ENCODE measurements around the gene PIWIL4. TPM values are rescaled to one million over a fixed set of nuclear protein-coding genes. Genes with fewer than 3 reads are reported as not detected.
A peak's percentile ranks its signal among the peaks of the same experiment; 100 is the strongest.

Gene PIWIL4
- total and polyA plus RNA-seq, 2 of the 8 experiments (the other 6 are each of a cell fraction or from before 2014, with no cell fraction given), result 0.51 to 0.52 TPM

DNA sequence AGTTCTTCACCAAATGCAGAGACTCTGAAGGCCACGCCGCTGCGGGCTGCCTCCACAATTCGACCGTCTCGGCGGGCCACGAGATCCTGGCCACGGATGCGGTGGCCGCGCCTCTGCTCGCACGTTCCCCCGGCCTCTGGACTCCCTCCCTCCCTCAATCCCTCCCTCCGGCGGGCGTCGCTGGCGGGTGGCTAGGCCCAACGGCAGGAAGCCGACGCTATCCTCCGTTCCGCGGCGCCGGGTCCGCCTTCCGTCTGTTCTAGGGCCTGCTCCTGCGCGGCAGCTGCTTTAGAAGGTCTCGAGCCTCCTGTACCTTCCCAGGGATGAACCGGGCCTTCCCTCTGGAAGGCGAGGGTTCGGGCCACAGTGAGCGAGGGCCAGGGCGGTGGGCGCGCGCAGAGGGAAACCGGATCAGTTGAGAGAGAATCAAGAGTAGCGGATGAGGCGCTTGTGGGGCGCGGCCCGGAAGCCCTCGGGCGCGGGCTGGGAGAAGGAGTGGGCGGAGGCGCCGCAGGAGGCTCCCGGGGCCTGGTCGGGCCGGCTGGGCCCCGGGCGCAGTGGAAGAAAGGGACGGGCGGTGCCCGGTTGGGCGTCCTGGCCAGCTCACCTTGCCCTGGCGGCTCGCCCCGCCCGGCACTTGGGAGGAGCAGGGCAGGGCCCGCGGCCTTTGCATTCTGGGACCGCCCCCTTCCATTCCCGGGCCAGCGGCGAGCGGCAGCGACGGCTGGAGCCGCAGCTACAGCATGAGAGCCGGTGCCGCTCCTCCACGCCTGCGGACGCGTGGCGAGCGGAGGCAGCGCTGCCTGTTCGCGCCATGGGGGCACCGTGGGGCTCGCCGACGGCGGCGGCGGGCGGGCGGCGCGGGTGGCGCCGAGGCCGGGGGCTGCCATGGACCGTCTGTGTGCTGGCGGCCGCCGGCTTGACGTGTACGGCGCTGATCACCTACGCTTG, 23.2 kb upstream of the PIWIL4 start, which contains the start of gene FUT4 (continued):
- TF ChIP-seq HDAC6 (IDR thresholded peaks at IDR 0.05; ENCODE audit: low read depth, low read length) (no peak), GTF2F1 (IDR thresholded peaks at IDR 0.05; ENCODE audit: borderline replicate concordance, low read depth, low read length) (no peak), PHF8 (conservative IDR thresholded peaks at IDR 0.05; ENCODE audit: low read depth, low read length) (peak; percentile 74), POLR2AphosphoS5 (IDR thresholded peaks at IDR 0.05; ENCODE audit: low read depth, low read length) (no peak; the same call in 1 of the 2 replicates), ZNF274 (IDR thresholded peaks at IDR 0.05; ENCODE audit: borderline replicate concordance, extremely low read depth, low read length) (no peak), SP1 (IDR thresholded peaks at IDR 0.05; ENCODE audit: low read depth, low read length) (no peak), BRCA1 (IDR thresholded peaks at IDR 0.05; ENCODE audit: low read depth, low read length) (no peak), SAP30 (IDR thresholded peaks at IDR 0.05; ENCODE audit: insufficient read depth, insufficient replicate concordance, low read length) (no peak), RAD21 (IDR thresholded peaks at IDR 0.05 in 1 of 2, conservative IDR thresholded peaks at IDR 0.05 in 1 of 2; ENCODE audit: low read depth in 2 of 2, low read length in 2 of 2) (no peak), SP2 (IDR thresholded peaks at IDR 0.05; ENCODE audit: low read length) (no peak), EZH2 (IDR thresholded peaks at IDR 0.05; ENCODE audit: low read depth, low read length, severe bottlenecking) (no peak), YY1 (IDR thresholded peaks at IDR 0.05; ENCODE audit: low read depth, low read length) (no peak), BACH1 (IDR thresholded peaks at IDR 0.05; ENCODE audit: low read length) (no peak), NRF1 (IDR thresholded peaks at IDR 0.05; ENCODE audit: low read depth, low read length) (no peak), SIN3A (conservative IDR thresholded peaks at IDR 0.05 in 1 of 2, IDR thresholded peaks at IDR 0.05 in 1 of 2; ENCODE audit: low read depth in 1 of 2, low read length in 2 of 2) (peak in 1 of 2 experiments; percentile 47; a peak in 1 of 4 replicates)
- TF ChIP-seq, protein P1, sequence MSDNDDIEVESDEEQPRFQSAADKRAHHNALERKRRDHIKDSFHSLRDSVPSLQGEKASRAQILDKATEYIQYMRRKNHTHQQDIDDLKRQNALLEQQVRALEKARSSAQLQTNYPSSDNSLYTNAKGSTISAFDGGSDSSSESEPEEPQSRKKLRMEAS (IDR thresholded peaks at IDR 0.05), result peak; percentile 88
- TF ChIP-seq, protein P2, sequence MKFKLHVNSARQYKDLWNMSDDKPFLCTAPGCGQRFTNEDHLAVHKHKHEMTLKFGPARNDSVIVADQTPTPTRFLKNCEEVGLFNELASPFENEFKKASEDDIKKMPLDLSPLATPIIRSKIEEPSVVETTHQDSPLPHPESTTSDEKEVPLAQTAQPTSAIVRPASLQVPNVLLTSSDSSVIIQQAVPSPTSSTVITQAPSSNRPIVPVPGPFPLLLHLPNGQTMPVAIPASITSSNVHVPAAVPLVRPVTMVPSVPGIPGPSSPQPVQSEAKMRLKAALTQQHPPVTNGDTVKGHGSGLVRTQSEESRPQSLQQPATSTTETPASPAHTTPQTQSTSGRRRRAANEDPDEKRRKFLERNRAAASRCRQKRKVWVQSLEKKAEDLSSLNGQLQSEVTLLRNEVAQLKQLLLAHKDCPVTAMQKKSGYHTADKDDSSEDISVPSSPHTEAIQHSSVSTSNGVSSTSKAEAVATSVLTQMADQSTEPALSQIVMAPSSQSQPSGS (IDR thresholded peaks at IDR 0.05; ENCODE audit: low read length), result no peak
- TF ChIP-seq, protein P3, sequence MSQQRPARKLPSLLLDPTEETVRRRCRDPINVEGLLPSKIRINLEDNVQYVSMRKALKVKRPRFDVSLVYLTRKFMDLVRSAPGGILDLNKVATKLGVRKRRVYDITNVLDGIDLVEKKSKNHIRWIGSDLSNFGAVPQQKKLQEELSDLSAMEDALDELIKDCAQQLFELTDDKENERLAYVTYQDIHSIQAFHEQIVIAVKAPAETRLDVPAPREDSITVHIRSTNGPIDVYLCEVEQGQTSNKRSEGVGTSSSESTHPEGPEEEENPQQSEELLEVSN (IDR thresholded peaks at IDR 0.05), result peak; percentile 83
- TF ChIP-seq, protein P4, sequence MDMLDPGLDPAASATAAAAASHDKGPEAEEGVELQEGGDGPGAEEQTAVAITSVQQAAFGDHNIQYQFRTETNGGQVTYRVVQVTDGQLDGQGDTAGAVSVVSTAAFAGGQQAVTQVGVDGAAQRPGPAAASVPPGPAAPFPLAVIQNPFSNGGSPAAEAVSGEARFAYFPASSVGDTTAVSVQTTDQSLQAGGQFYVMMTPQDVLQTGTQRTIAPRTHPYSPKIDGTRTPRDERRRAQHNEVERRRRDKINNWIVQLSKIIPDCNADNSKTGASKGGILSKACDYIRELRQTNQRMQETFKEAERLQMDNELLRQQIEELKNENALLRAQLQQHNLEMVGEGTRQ (IDR thresholded peaks at IDR 0.05; ENCODE audit: low read length), result no peak
